ENCODE measurements around the gene A2ML1. TPM values are rescaled to one million over a fixed set of nuclear protein-coding genes. Genes with fewer than 3 reads are reported as not detected.

Gene A2ML1
- total and polyA plus RNA-seq, 7 donors: 0.09 to 0.28 (median 0.11) TPM; not detected in 4

GRCh38 chr12:8905546-8905945, 83.1 kb downstream of the A2ML1 start:
- ATAC-seq (no peak), DNase-seq (no peak)
- no peak for TF ChIP-seq CTCF (IDR thresholded peaks at IDR 0.05)
- Histone ChIP-seq H3K27ac (no peak overlapping the region), H3K36me3 (ENCODE audit: insufficient read depth in 1 of 2, low read depth in 1 of 2) (no peaks in the 10 kb centered on the region), H3K4me1 (no peaks in the 10 kb centered on the region), H3K4me3 (no peak overlapping the region), H3K9me3 (no peaks in the 10 kb centered on the region), H3K27me3 (ENCODE audit: insufficient read depth in 3 of 3, low read length in 2 of 3) (no peaks in the 10 kb centered on the region)
- intact Hi-C loops (cut with DNase I): no loop called here
- 42 to 61% (median 58%) methylated on average over 6 to 10 of the region's 10 CpGs for WGBS, 3 donors

GRCh38 chr12:8906266-8907180, 84.1 kb downstream of the A2ML1 start:
- Histone ChIP-seq H3K4me3 (no peak overlapping the region), H3K36me3 (ENCODE audit: insufficient read depth in 1 of 2, low read depth in 1 of 2) (no peaks in the 10 kb centered on the region), H3K27ac (no peak overlapping the region), H3K9me3 (no peaks in the 10 kb centered on the region), H3K4me1 (no peaks in the 10 kb centered on the region), H3K27me3 (ENCODE audit: insufficient read depth in 3 of 3, low read length in 2 of 3) (no peaks in the 10 kb centered on the region)
- 83 to 91% (median 85%) methylated on average over 16 of the region's 16 CpGs for WGBS, 3 donors
- intact Hi-C loops (cut with DNase I): no loop called here
- TF ChIP-seq CTCF (IDR thresholded peaks at IDR 0.05): no peak
- ATAC-seq: no peak
- DNase-seq: no peak

- Histone ChIP-seq H3K4me1 (no peaks in the 10 kb centered on the region), H3K27me3 (ENCODE audit: insufficient read depth in 3 of 3, low read length in 2 of 3) (no peaks in the 10 kb centered on the region), H3K27ac (no peak overlapping the region), H3K4me3 (no peak overlapping the region), H3K36me3 (ENCODE audit: insufficient read depth in 1 of 2, low read depth in 1 of 2) (no peaks in the 10 kb centered on the region), H3K9me3 (no peaks in the 10 kb centered on the region)
- intact Hi-C loops (cut with DNase I): no loop called here
- DNase-seq (no peak), ATAC-seq (no peak)
- 78 to 80% (median 79%) methylated on average over 3 of the region's 3 CpGs for WGBS, 3 donors
- no peak for TF ChIP-seq CTCF (IDR thresholded peaks at IDR 0.05)
These were observed 85.1 kb downstream of the A2ML1 start for GRCh38 chr12:8907513-8907912.

- Histone ChIP-seq H3K27ac (no peak overlapping the region), H3K27me3 (ENCODE audit: insufficient read depth in 3 of 3, low read length in 2 of 3) (no peaks in the 10 kb centered on the region), H3K9me3 (no peaks in the 10 kb centered on the region), H3K36me3 (ENCODE audit: insufficient read depth in 1 of 2, low read depth in 1 of 2) (no peaks in the 10 kb centered on the region), H3K4me1 (peaks cover 8% of the 10 kb centered on the region), H3K4me3 (no peak overlapping the region)
- WGBS, 3 donors: 73 to 82% (median 77%) methylated on average over 5 of the region's 5 CpGs
- no peak for DNase-seq
- no peak for TF ChIP-seq CTCF (IDR thresholded peaks at IDR 0.05)
- intact Hi-C loops (cut with DNase I): loop anchor here in 1 of 2 donors (5.0 to 10.0 kb wide), 2 partner anchors 38 to 135 kb away; partner anchors contain the start of gene M6PR
- ATAC-seq: no peak
These were observed 87.3 kb downstream of the A2ML1 start for GRCh38 chr12:8909752-8910151.
